K562 (cell line): ENCODE data around the gene DHRS2. TPM values are rescaled to one million over a fixed set of nuclear protein-coding genes. Genes with fewer than 3 reads are reported as not detected.
"Not testable (repeated sequence)": the region's sequence is repeated elsewhere in the genome, so short reads cannot be mapped to it uniquely, and the experiment has no call there.

Source experiments
- ATAC-seq: fragments of 200-7000 bp; cut with Tn5 transposase; 3 replicates; pipeline ENCODE4 v1.9.1; 2020; ENCODE audit warnings: moderate library complexity
- BruUV-seq: library from RNA; stranded (reverse); fragments of 400-500 nt; replicated peaks from 2 replicates; lab custom pipeline; 2021; lab: Mats Ljungman, UMichigan
- CTCF ChIA-PET: fragments of 300-600 bp; formaldehyde crosslinking; extraction: SDS; loops from one replicate; lab custom pipeline; 2021; ENCODE audit warnings: low intra/inter-chr PET ratio; lab: Yijun Ruan, JAX
- POLR2A ChIA-PET: fragments of 300-600, 350-650 bp; sonication (Branson Sonifier 250); formaldehyde crosslinking; extraction: SDS; loops from one replicate; lab custom pipeline; 2021; ENCODE audit warnings: antibody characterized with exemption, inconsistent platforms; lab: Yijun Ruan, JAX
- DNase-seq, 4 experiments: peaks; one replicate each; pipeline versions ENCODE4 v3.0.0 to v3.0.0-alpha.2; 2011 to 2018; ENCODE audit warnings: low spot score in 3 of 4, mixed read lengths in 3 of 4; ENCODE audit errors: extremely low read depth in 1 of 4
- FAIRE-seq: peaks from 2 replicates; lab custom pipeline; 2011; peaks lifted over from hg19 to GRCh38; lab: Jason Lieb, UNC
- H2AFZ ChIP-seq: 2 replicates; pipeline ENCODE4 v1.6.0; 2011; ENCODE audit warnings: low read depth, low read length, control low read depth, inconsistent platforms
- H3K27ac ChIP-seq: fragments of 200-600 bp; 3 replicates; pipeline ENCODE4 v1.8.0; 2011; ENCODE audit warnings: low read depth, mild to moderate bottlenecking, control low read depth, inconsistent platforms, low read length, moderate library complexity, mixed read lengths; ENCODE audit errors: extremely low read depth
- H3K27me3 ChIP-seq, 2 experiments: fragments of 300-600 bp in 1 of 2; 2 replicates in 1 of 2; 3 replicates in 1 of 2; pipeline versions ENCODE4 v1.6.0 to v1.8.0; 2011; ENCODE audit warnings: inconsistent platforms in 2 of 2, low read length in 2 of 2, mild to moderate bottlenecking in 1 of 2, mixed read lengths in 1 of 2, moderate library complexity in 1 of 2; ENCODE audit not compliant: control insufficient read depth in 2 of 2, insufficient read depth in 2 of 2
- H3K36me3 ChIP-seq: fragments of 300-600 bp; 3 replicates; pipeline ENCODE4 v1.8.0; 2011; ENCODE audit warnings: mild to moderate bottlenecking, low read length, inconsistent platforms; ENCODE audit not compliant: control insufficient read depth, insufficient read depth
- H3K4me1 ChIP-seq, 2 experiments: fragments of 200-600 bp in 1 of 2; replicated peaks in 1 of 2; 2 replicates in 1 of 2; 3 replicates in 1 of 2; pipeline versions ENCODE4 v1.5.1 to v1.8.0; 2011; ENCODE audit warnings: inconsistent platforms in 2 of 2, low read length in 2 of 2, mild to moderate bottlenecking in 1 of 2, mixed read lengths in 1 of 2, moderate library complexity in 1 of 2; ENCODE audit not compliant: control insufficient read depth in 2 of 2, insufficient read depth in 2 of 2
- H3K4me2 ChIP-seq: 2 replicates; pipeline ENCODE4 v1.6.1; 2011; ENCODE audit warnings: low read length, control low read depth, inconsistent platforms, mixed read lengths; ENCODE audit not compliant: insufficient read depth
- H3K4me3 ChIP-seq: fragments of 200-600 bp; sonication (generic), shearing (Covaris generic); 2 replicates; pipeline ENCODE4 v1.5.1; 2016; ENCODE audit warnings: control low read depth, inconsistent platforms
- H3K79me2 ChIP-seq: fragments of 200-600 bp; 3 replicates; pipeline ENCODE4 v1.8.0; 2011; ENCODE audit warnings: low read length, inconsistent platforms; ENCODE audit not compliant: control insufficient read depth, insufficient read depth
- H3K9ac ChIP-seq, 2 experiments: 2 replicates each; pipeline versions ENCODE4 v1.6.0 to v1.6.1; 2011; ENCODE audit warnings: low read depth in 2 of 2, low read length in 2 of 2, control low read depth in 1 of 2, inconsistent platforms in 1 of 2, mild to moderate bottlenecking in 1 of 2, mixed read lengths in 1 of 2; ENCODE audit not compliant: insufficient read depth in 1 of 2
- H3K9me1 ChIP-seq: one replicate; pipeline ENCODE4 v1.6.0; 2011; ENCODE audit warnings: inconsistent platforms, mild to moderate bottlenecking, low read length, moderate library complexity; ENCODE audit not compliant: control insufficient read depth, insufficient read depth
- H3K9me3 ChIP-seq: replicated peaks from 2 replicates; pipeline ENCODE4 v1.5.1; 2011; ENCODE audit warnings: low read depth, low read length, inconsistent platforms; ENCODE audit not compliant: control insufficient read depth, insufficient read depth
- H4K20me1 ChIP-seq: replicated peaks from 2 replicates; pipeline ENCODE4 v1.6.1; 2011; ENCODE audit warnings: low read length, inconsistent platforms, mixed read lengths; ENCODE audit not compliant: control insufficient read depth, insufficient read depth
- AFF1 ChIP-seq, 2 experiments: fragments of 450-650 bp; IDR thresholded peaks; 2 replicates each; pipeline ENCODE4 v1.6.1; 2018; ENCODE audit warnings: mild to moderate bottlenecking in 2 of 2, low read depth in 1 of 2; ENCODE audit not compliant: partially characterized antibody in 2 of 2
- CBX1 ChIP-seq: sonication (generic); IDR thresholded peaks from 2 replicates; pipeline ENCODE4 v1.6.1; 2016; ENCODE audit warnings: antibody characterized with exemption, low read depth, mild to moderate bottlenecking
- CREBBP ChIP-seq: IDR thresholded peaks from one replicate; pipeline ENCODE4 v1.6.1; 2012; ENCODE audit warnings: low read depth, mild to moderate bottlenecking, control low read depth, inconsistent platforms, low read length
- EHMT2 ChIP-seq: fragments of 450-650 bp; IDR thresholded peaks from 2 replicates; pipeline ENCODE4 v1.6.1; 2018; ENCODE audit warnings: antibody characterized with exemption
- ETS1 ChIP-seq: conservative IDR thresholded peaks from 2 replicates; pipeline ENCODE4 v1.6.1; 2011; ENCODE audit warnings: low read depth, mild to moderate bottlenecking, low read length; ENCODE audit not compliant: control insufficient read depth
- FOXJ2 ChIP-seq: fragments of 200-800 bp; sonication (Bioruptor generic); IDR thresholded peaks from 2 replicates; pipeline ENCODE4 v1.6.1; 2016; ENCODE audit warnings: missing genetic modification characterization, missing compliant biosample characterization
- RBM15 ChIP-seq: fragments of 200-400 bp; formaldehyde crosslinking; IDR thresholded peaks from 2 replicates; pipeline ENCODE4 v1.6.1; 2018; ENCODE audit warnings: mild to moderate bottlenecking, low read length, moderate library complexity; ENCODE audit not compliant: insufficient read depth
- SP2 ChIP-seq: IDR thresholded peaks from 2 replicates; pipeline ENCODE4 v1.6.1; 2011; ENCODE audit warnings: mild to moderate bottlenecking, low read depth, low read length, moderate library complexity; ENCODE audit not compliant: poor library complexity, severe bottlenecking; ENCODE audit errors: extremely low read depth
- STAT6 ChIP-seq: sonication (generic); formaldehyde crosslinking; IDR thresholded peaks from 2 replicates; pipeline ENCODE4 v1.8.1; 2023; ENCODE audit warnings: mild to moderate bottlenecking, missing genetic modification reagents
- TAF7 ChIP-seq: fragments of 450-650 bp; IDR thresholded peaks from 2 replicates; pipeline ENCODE4 v1.6.1; 2016; ENCODE audit warnings: missing genetic modification characterization, missing compliant biosample characterization
- WGBS: fragments of 100-300 bp; shearing (Covaris generic); methylation state at CpG from one replicate; pipeline ENCODE4 v1.1.6; 2016; ENCODE audit warnings: low coverage, mixed read lengths; ENCODE audit not compliant: insufficient coverage; ENCODE audit errors: missing lambda C conversion rate; 5-methylcytosine and 5-hydroxymethylcytosine counted together
- in situ Hi-C: fragments of 300-500 bp; cut with MboI; formaldehyde crosslinking; loops from 4 replicates; pipeline ENCODE4 v1.15.0; 2018; ENCODE audit warnings: inconsistent platforms, mixed read lengths
- intact Hi-C: fragments of 100-400 bp; cut with micrococcal nuclease; formaldehyde crosslinking; loops from 2 replicates; pipeline ENCODE4 v1.14.2; 2022
- polyA plus RNA-seq, 8 experiments: library from polyadenylated mRNA; depleted of rRNA in 4 of 8; stranded (reverse) in 5 of 8; unstranded in 3 of 8; fragments of >200 nt; fragmentation: Nextera tagmentation in 2 of 8; fragmentation: Illumina TruSeq in 1 of 8; extraction: Ambion mirVana in 2 of 8; extraction: Trizol in 1 of 8; gene quantifications; 2 replicates each; pipeline versions ENCODE4 v1.2.1 to v1.2.3, GENCODE V29; 2011 to 2014; ENCODE audit warnings: inconsistent platforms in 1 of 8, missing spikeins in 1 of 8
- total RNA-seq, 7 experiments: library from RNA; depleted of rRNA in 6 of 7; stranded (reverse); fragments of >200 nt in 6 of 7; fragmentation: Illumina TruSeq in 2 of 7; extraction: Trizol in 2 of 7; gene quantifications; 2 replicates each; pipeline versions ENCODE4 v1.2.1 to v1.2.3, GENCODE V29; 2011 to 2021; ENCODE audit warnings: low replicate concordance in 1 of 7

DHRS2 gene
- total and polyA plus RNA-seq, 9 of the 15 experiments (the other 6 are each of a cell fraction or from before 2014, with no cell fraction given) = 2.9 to 96.8 (median 64.4) TPM

GRCh38 chr14:23633160-23633701 lies 2.9 kb upstream of the DHRS2 start (continued):
- TF ChIP-seq ETS1 (no peak), CREBBP (no peak), SP2 (no peak), RBM15 (no peak), STAT6 (no peak), EHMT2 (no peak), CBX1 (no peak), FOXJ2 (no peak), AFF1 (IDR thresholded peaks at IDR 0.05; ENCODE audit: low read depth in 1 of 2, partially characterized antibody in 2 of 2) (no peak), TAF7 (tag) (no peak)

GRCh38 chr14:23634698-23635412 lies 1.3 kb upstream of the DHRS2 start:
- H3K27ac ChIP-seq, DNase-seq, H4K20me1 ChIP-seq, H3K36me3 ChIP-seq, H3K4me1 ChIP-seq, H3K4me3 ChIP-seq, H3K27me3 ChIP-seq, H3K9me1 ChIP-seq, ATAC-seq, H2AFZ ChIP-seq, in situ Hi-C loops, BruUV-seq, H3K9ac ChIP-seq, H3K9me3 ChIP-seq, H3K4me2 ChIP-seq, H3K79me2 ChIP-seq, POLR2A ChIA-PET, CTCF ChIA-PET, FAIRE-seq: not testable (repeated sequence)
- WGBS = 0% methylated on average over 4 of the region's 5 CpGs
- intact Hi-C loops = loop anchor here (5.0 to 10.0 kb wide), 2 partner anchors 92 to 280 kb away; no protein-coding TSS in a partner anchor
